Uterus (tissue), 2 donors: Measurements from ENCODE around the gene EVI5.

Experiments used
- CTCF ChIP-seq, 4 experiments: fragments of 200-600 bp in 2 of 4; fragments of 450-650 bp in 2 of 4; sonication (generic) in 2 of 4; IDR thresholded peaks; one replicate each; pipeline ENCODE4 v1.5.1; 2016 to 2019; ENCODE audit warnings: antibody characterized with exemption in 4 of 4, mild to moderate bottlenecking in 2 of 4, moderate library complexity in 1 of 4
- POLR2A ChIP-seq, 2 donors: fragments of 450-650 bp; IDR thresholded peaks; one replicate each; pipeline ENCODE4 v1.6.1; 2016; ENCODE audit warnings: antibody characterized with exemption in 2 of 2, mild to moderate bottlenecking in 1 of 2, moderate library complexity in 1 of 2

- TF ChIP-seq CTCF (IDR thresholded peaks at IDR 0.05), result no peak
- no peak for TF ChIP-seq POLR2A (IDR thresholded peaks at IDR 0.05)
Observed at GRCh38 chr1:92755541-92756461, 29.1 kb downstream of the EVI5 start.
